ENCODE data around the gene SH3TC2.

The SH3TC2 gene

DNA sequence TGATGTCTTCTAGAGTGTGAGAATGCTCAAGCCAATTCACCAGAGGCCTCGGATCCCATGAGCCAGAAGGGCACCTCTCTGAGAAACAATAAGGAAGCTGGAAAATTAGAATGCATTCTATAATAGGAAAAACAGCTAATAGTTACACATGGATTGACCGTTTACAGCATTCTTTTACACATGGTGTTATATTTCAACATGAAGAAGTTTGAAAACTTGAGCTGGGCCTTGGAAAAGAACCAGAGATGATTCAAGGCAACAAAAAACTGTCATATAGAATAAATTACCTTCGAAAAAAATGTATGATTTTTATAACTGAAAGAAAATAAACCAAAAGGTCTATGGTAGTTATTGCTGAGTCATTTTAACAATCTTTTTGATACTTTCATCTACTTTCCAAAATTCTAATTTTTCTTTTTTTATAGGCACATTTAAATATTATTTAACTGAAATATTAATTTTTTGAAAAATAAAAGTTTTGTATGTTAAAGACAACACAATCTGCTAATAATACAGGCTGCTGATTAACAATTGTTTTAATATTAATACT lies 6.2 kb downstream of the SH3TC2 start:
- no peak for DNase-seq

DNA sequence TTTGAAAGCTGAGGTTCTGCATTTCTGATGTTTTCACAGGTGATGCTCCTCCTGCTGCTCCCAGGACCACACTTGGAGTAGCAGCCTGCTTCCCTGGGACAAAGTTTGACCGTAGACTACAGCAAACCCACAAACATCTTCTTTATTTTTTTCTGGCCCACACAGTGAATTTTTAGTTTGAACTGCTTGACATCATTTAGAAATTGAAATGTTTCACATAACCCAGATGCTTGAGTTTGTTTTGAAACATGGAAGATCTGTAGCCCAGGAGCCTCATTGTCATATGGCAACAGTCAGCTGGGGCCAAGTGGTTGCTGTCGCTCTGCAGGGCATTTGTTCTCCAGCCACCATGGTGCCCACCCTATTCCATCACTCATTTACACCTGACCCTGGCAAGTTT lies 8.4 kb downstream of the SH3TC2 start:
- DNase-seq, result no peak

DNA sequence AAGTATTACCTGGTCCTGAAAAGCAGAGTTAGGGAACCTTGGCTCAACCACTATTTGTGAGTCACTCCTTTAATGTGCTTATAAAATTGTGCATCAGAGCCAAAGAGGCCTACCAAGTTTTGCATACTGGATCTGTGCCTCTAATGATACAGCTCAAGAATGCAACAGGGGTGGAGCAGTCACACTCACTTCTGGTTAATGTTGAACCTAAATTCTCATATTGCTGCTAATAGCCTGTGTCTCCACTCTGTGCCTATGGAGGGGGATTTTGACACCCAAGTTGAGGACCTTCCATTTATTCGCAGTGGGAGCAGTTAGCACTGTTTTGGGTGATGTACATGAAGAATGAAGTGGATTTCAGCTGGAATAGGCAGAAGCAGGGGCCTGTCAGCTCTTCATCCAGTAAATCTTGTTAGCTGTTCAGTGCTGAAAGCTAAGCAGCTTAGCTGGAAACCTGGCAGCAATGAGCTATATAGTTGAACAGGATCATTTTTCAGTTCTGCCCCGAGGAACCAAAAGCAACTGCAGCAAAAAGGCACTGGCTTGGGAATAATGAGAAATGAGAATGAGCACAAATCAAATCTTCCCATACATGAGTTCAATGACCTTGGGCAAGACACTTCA lies 9.7 kb downstream of the SH3TC2 start:
- DNase-seq, result no peak

DNA sequence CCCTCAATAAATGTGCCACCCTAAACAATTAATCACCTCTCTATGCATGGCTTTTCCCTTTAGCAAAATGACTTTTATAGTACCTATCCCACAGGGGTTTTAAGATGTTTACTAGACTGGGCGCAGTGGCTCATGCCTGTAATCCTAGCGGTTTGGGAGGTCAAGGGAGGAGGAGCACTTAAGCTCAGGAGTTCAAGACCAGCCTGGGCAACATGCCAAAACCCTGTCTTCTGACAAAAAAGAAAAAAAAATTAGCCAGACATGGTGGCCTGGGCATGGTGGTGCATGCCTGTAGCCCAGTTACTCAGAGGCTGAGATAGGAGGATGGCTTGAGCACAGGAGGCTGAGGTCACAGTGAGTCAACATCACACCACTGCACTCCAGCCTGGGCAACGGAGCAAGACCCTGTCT lies 13.5 kb downstream of the SH3TC2 start:
- DNase-seq, result no peak

DNA sequence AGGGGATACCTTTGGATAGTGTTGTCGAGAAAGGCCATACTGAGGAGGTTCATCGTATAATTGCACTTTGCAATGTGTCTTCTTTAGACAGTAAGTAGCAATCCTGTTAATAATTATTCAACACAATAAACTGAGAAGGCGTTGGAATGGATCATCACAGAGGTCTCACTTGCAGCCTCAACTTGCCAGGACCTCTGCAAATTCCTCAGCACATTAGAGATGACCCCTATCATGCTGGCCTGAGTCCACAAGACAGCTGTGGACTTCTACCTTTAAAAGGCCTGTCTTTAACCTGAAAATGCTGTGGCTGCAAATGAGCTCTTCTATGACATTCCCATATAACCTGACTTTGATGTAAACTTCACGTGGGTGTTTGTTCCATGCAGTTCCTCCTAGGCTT lies 14.1 kb downstream of the SH3TC2 start:
- no peak for DNase-seq

DNA sequence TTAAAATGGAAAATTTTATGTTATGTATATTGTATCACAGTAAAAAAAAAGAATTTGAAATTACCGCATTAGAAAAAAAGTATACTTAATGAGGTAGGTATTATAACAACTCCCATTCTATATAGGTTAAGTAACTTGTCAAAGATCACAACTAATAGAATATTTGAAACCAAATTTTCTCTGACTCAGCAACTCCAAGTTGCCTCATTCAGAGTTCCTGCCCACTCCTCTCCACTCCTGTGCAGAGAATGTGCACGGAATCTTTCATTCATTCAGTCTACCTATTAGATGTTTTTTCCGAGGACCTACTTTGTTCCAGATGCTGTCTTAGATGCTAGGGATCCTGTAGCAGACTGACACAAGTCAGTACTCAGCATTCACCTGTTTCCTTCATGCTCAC lies 15.4 kb downstream of the SH3TC2 start:
- DNase-seq, result no peak

- DNase-seq, result no peak
These were observed 16.5 kb downstream of the SH3TC2 start for GRCh38 chr5:149046196-149046829.

GRCh38 chr5:149045089-149045460 lies 17.8 kb downstream of the SH3TC2 start:
- no peak for DNase-seq

- DNase-seq, result no peak
These were observed 18.3 kb downstream of the SH3TC2 start for GRCh38 chr5:149044453-149045088.

DNA sequence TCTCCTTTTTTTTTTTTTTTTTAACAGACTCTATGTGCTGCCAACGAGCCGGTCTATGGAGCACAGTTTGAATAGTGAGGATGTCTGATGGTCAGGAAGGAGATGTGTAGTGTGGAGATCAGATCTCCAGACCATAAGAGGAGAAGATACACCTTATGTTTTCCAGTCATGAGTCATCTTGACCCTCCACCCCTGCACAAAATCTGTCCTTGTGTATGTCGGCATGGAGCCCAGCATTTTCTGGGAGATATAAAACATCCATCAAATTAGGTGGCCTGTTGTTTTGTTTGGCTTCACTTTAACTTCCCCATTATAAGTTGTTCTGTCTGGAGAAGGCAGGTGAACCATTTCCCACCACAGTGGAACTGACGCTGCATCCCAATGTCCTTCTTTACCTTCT lies 19.2 kb downstream of the SH3TC2 start:
- DNase-seq, result no peak

DNA sequence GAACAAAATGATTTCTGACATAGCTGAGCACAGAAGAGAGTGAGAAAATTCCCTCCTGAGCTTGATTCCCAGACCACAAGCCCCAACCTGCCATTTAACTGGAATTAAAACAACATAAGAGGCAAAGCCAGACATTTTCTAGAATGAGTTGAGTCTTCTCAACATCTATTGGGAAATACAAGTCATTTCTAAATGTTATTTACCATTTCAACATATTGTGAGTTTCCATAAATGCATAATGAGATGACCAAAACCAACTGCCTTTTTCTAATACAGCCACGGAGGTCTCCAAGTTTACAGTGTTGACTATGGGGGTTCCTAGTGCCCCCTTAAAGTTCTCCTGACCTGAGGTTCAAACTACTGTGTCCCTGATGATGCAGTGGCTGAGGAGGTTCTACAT lies 20.0 kb downstream of the SH3TC2 start:
- DNase-seq, result no peak

- no peak for DNase-seq
These were observed 21.6 kb downstream of the SH3TC2 start for GRCh38 chr5:149041242-149041641.

GRCh38 chr5:149040421-149040820 lies 22.4 kb downstream of the SH3TC2 start:
- no peak for DNase-seq

- no peak for DNase-seq
These were observed 23.4 kb downstream of the SH3TC2 start for GRCh38 chr5:149039506-149039905.

GRCh38 chr5:149038336-149039080 lies 24.4 kb downstream of the SH3TC2 start:
- DNase-seq, result no peak

- DNase-seq, result no peak
These were observed 25.0 kb downstream of the SH3TC2 start for GRCh38 chr5:149037817-149038216.

DNA sequence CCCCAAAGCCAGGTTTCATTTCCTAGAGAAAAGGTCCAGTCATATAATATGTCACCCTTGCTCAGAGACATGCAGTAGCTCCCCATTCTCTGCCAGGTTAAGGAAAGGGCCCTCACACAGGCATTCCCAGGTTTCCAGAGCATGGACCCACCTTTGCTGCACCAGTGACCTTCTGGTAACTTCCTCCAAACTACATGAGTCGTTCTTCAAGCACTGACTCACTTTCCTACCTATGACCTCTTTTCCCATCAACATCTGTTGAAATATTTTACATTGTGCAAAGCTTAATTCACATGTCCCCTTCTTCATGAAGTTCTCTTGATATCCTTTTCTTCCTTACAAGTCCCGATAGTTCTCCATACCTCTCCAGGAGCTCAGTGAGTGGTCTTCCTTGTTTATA lies 25.9 kb downstream of the SH3TC2 start:
- DNase-seq, result no peak

GRCh38 chr5:149036168-149036567 lies 26.7 kb downstream of the SH3TC2 start:
- no peak for DNase-seq

GRCh38 chr5:149035372-149035790 lies 27.5 kb downstream of the SH3TC2 start:
- peak; percentile 70 for DNase-seq

DNA sequence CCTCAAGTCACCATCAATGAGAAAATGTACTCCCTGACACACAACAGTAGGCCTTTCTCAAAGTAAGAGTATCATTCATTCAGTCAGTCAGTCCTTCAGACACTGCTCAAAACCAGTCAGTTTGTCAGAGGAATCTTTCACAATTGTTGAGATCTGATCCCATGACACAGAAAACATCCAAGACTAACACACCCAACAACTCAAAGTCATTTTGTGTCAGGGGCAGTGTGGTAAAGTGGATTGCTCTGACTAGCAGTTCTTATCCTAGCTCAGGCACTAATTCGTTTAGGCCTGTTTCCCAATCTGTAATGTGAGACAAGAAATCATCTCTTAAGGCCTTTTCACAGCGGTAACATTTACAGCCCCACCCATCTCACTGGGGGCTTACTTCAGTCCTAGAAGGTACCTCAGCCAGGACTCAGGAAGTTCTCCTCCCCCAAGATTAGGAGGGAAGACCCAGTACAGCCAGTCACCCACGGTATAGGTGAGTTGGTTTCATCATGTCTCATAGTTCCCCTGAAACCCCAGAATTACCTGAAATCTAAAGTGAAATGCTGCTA lies 31.9 kb downstream of the SH3TC2 start:
- DNase-seq, result no peak

- DNase-seq, result no peak
These were observed 32.5 kb downstream of the SH3TC2 start for GRCh38 chr5:149030392-149030791.

GRCh38 chr5:149028984-149029383 lies 33.9 kb downstream of the SH3TC2 start:
- no peak for DNase-seq

DNA sequence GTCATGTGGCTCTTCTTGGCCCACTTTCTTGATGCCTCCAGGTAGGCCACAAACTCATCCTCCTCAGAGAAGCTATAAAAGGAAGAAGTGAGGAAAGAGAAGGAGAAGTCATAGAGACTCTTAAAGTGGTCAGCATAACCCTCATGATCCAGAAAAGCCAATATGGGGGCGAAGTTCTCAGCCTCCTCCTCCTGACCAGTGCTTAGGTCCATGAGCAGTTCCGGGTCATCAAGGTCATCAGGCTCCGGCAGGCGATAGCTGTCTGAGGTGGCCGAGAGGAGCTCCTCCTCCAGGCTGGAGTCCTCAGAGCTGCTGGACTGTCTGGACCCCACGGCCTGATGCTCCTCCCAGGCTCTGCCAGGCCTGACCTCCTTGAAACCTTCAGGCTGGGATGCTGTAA lies 34.7 kb downstream of the SH3TC2 start:
- DNase-seq, result no peak
